ENCODE measurements around the gene FGFR4.

FGFR4 gene

DNA sequence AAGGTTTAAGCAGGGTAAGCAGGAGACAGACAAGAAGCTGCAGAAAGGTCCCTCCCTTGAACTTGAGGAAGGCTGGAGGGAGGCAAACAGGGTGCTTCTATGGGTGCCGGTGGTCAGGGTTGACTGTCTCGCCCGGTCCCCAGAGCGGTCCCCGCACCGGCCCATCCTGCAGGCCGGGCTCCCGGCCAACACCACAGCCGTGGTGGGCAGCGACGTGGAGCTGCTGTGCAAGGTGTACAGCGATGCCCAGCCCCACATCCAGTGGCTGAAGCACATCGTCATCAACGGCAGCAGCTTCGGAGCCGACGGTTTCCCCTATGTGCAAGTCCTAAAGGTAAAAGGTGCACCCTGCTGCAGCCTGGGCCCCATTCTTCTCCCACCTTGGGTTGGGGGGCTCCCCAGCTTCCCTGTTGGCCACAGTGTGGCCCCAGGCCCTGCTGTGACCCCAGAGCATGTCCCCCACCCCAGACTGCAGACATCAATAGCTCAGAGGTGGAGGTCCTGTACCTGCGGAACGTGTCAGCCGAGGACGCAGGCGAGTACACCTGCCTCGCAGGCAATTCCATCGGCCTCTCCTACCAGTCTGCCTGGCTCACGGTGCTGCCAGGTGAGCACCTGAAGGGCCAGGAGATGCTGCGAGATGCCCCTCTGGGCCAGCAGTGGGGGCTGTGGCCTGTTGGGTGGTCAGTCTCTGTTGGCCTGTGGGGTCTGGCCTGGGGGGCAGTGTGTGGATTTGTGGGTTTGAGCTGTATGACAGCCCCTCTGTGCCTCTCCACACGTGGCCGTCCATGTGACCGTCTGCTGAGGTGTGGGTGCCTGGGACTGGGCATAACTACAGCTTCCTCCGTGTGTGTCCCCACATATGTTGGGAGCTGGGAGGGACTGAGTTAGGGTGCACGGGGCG is 5.7 kb downstream of the FGFR4 start:
- no peaks in the 10 kb centered on the region for H3K4me1 ChIP-seq (ENCODE audit: insufficient read depth, low read length)
- no peaks in the 10 kb centered on the region for H3K36me3 ChIP-seq (ENCODE audit: insufficient read depth, low read length)

DNA sequence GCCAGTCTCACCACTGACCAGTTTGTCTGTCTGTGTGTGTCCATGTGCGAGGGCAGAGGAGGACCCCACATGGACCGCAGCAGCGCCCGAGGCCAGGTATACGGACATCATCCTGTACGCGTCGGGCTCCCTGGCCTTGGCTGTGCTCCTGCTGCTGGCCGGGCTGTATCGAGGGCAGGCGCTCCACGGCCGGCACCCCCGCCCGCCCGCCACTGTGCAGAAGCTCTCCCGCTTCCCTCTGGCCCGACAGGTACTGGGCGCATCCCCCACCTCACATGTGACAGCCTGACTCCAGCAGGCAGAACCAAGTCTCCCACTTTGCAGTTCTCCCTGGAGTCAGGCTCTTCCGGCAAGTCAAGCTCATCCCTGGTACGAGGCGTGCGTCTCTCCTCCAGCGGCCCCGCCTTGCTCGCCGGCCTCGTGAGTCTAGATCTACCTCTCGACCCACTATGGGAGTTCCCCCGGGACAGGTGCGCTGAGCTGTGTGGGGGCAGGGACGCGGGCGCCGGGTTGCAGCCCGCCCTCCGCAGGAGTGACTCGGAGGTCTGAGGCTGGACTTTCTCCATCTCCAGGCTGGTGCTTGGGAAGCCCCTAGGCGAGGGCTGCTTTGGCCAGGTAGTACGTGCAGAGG is 6.5 kb downstream of the FGFR4 start:
- Histone ChIP-seq H3K4me1 (ENCODE audit: insufficient read depth, low read length) (no peaks in the 10 kb centered on the region), H3K9ac (ENCODE audit: low read depth, low read length) (no peak overlapping the region), H3K36me3 (ENCODE audit: insufficient read depth, low read length) (no peaks in the 10 kb centered on the region), H3K9me3 (ENCODE audit: control insufficient read depth, insufficient read depth, low read length) (no peaks in the 10 kb centered on the region)

More for the DNA sequence above, 5.7 kb downstream of the FGFR4 start:
- Histone ChIP-seq H3K9me3 (ENCODE audit: control insufficient read depth, insufficient read depth, low read length) (no peaks in the 10 kb centered on the region), H3K9ac (ENCODE audit: low read depth, low read length) (no peak overlapping the region)

DNA sequence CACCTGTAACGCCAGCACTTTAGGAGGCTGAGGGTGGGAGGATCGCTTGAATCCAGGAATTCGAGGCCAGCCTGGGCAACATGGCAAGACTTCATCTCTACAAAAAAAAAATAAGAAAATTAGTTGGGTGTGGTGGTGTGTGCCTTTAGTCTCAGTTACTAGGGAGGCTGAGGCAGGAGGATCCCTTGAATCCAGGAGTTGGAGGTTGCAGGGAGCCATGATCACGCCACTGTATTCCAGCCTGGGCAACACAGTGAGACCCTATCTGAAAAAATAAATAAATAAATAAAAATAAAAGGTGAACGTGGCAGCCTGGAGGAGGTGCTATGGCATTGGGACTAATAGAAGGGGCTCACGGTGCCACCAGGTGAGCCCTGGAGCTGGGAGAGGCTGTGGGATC is 7.1 kb downstream of the FGFR4 start:
- no peaks in the 10 kb centered on the region for H3K9me3 ChIP-seq (ENCODE audit: control insufficient read depth, insufficient read depth, low read length)
- no peak overlapping the region for H3K9ac ChIP-seq (ENCODE audit: low read depth, low read length)
- no peaks in the 10 kb centered on the region for H3K36me3 ChIP-seq (ENCODE audit: insufficient read depth, low read length)

DNA sequence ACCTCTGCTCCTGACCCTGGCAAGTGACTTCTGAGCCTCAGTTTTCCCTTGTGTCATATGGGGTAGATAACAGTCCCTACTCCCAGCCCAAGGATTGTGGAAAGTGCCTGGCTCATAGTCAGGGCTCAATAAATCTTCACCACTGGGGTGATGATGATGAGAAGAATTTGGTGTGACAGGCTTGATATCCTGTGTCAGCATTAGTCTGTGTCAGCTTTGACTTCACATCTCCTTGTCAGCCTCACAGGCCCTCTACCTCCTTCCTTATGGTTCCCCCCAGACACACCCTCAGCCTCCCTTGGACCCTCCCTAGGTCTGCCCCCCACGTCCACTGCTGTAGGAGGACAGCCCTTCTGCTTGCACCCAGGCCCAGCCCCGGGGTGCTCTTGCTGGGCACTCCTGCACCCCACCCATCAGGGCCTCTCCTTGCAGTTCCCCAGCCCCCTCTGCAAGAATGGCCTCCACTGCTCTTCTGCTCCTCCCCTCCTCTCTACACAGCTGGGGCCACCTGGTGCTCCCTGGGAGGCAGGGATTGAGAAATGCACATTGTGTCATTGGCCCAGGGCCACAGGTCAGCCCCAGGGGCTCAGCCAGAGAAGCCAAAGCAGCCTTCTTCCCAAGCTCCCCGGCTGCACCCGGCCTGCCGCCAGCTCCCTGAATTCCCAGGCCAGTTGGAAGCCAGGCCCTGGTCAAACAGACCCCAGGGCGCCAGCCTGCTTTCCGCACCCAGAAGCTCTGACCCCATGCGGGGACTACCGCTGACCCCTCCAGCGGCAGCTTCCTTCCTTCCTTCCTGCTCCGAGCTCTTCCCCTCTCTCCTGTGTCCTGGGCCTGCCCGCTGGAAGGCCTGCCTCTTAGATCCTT is 7.7 kb downstream of the FGFR4 start:
- H3K9ac ChIP-seq (ENCODE audit: low read depth, low read length) = no peak overlapping the region
- no peaks in the 10 kb centered on the region for H3K9me3 ChIP-seq (ENCODE audit: control insufficient read depth, insufficient read depth, low read length)
- H3K4me1 ChIP-seq (ENCODE audit: insufficient read depth, low read length) = peaks cover 10% of the 10 kb centered on the region; the same call in 1 of the 2 replicates
- H3K36me3 ChIP-seq (ENCODE audit: insufficient read depth, low read length) = no peaks in the 10 kb centered on the region

More for the DNA sequence above, 7.1 kb downstream of the FGFR4 start:
- H3K4me1 ChIP-seq (ENCODE audit: insufficient read depth, low read length) = peaks cover 3% of the 10 kb centered on the region; the same call in 1 of the 2 replicates

DNA sequence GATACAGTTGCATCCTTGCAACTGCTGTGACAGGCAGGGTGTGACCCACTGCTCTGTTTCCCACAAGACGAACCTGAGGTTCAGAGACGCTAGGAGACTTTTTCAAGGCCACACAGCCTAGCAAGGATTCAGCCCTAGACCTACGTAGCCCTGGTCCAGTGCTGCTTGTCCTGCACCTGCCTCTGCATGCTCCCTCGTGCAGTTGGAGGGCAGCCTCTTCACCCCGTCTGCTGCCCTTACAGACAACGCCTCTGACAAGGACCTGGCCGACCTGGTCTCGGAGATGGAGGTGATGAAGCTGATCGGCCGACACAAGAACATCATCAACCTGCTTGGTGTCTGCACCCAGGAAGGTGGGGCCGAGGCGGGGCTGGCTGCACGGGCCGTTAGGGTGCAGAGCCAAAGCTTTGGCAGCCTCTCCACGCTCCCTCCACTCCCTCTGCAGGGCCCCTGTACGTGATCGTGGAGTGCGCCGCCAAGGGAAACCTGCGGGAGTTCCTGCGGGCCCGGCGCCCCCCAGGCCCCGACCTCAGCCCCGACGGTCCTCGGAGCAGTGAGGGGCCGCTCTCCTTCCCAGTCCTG is 8.5 kb downstream of the FGFR4 start:
- H3K9me3 ChIP-seq (ENCODE audit: control insufficient read depth, insufficient read depth, low read length) = no peaks in the 10 kb centered on the region
- no peaks in the 10 kb centered on the region for H3K36me3 ChIP-seq (ENCODE audit: insufficient read depth, low read length)
- H3K9ac ChIP-seq (ENCODE audit: low read depth, low read length) = no peak overlapping the region
- peaks cover 15% of the 10 kb centered on the region; the same call in 1 of the 2 replicates for H3K4me1 ChIP-seq (ENCODE audit: insufficient read depth, low read length)

DNA sequence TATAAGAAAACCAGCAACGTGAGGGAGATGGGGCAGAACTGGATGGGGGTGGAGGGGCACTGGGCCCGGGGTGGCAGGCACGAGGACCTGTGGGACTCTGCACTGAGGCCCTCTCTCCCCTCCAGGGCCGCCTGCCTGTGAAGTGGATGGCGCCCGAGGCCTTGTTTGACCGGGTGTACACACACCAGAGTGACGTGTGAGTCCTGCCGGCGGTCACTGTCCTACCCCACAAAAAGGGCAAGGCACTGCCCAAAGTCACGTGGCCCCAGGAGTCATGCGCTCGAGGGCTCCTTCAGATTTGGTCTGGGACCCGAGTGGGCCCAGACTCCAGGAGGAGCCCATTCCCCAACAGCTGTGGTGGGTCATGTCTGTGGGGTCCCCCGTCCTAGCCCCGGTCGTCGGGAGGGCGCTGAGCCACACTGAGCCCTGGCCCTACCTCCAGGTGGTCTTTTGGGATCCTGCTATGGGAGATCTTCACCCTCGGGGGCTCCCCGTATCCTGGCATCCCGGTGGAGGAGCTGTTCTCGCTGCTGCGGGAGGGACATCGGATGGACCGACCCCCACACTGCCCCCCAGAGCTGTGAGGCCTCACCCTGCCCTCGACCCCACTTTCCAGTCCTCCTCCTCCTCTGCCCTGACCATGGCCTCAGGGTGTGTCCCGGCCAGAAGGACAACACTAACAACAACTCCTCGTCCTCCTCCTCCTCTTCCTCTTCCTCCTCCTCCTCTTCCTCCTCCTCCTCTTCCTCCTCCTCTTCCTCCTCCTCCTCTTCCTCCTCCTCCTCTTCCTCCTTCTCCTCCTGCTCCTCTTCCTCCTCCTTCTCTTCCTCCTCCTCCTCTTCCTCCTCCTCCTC is 9.7 kb downstream of the FGFR4 start:
- no peaks in the 10 kb centered on the region for H3K9me3 ChIP-seq (ENCODE audit: control insufficient read depth, insufficient read depth, low read length)
- peaks cover 15% of the 10 kb centered on the region; the same call in 1 of the 2 replicates for H3K4me1 ChIP-seq (ENCODE audit: insufficient read depth, low read length)
- H3K9ac ChIP-seq (ENCODE audit: low read depth, low read length) = no peak overlapping the region
- H3K36me3 ChIP-seq (ENCODE audit: insufficient read depth, low read length) = no peaks in the 10 kb centered on the region

DNA sequence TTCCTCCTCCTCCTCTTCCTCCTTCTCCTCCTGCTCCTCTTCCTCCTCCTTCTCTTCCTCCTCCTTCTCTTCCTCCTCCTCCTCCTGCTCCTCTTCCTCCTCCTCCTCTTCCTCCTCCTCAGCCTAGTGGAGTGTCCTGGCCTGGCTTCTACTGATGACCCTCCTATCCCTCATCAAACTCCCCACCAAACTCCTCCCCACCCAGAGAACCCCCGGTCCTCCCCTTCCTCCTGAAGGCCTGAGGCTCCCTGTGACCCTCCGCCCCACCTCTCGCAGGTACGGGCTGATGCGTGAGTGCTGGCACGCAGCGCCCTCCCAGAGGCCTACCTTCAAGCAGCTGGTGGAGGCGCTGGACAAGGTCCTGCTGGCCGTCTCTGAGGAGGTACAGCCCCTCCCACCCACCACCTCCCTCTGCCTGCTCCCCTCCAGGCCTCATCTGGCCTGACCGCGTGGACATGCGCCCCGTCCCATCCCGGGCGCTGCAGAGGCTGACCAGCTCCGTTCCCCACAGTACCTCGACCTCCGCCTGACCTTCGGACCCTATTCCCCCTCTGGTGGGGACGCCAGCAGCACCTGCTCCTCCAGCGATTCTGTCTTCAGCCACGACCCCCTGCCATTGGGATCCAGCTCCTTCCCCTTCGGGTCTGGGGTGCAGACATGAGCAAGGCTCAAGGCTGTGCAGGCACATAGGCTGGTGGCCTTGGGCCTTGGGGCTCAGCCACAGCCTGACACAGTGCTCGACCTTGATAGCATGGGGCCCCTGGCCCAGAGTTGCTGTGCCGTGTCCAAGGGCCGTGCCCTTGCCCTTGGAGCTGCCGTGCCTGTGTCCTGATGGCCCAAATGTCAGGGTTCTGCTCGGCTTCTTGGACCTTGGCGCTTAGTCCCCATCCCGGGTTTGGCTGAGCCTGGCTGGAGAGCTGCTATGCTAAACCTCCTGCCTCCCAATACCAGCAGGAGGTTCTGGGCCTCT is 10.6 kb downstream of the FGFR4 start:
- H3K36me3 ChIP-seq (ENCODE audit: insufficient read depth, low read length) = no peaks in the 10 kb centered on the region
- H3K9ac ChIP-seq (ENCODE audit: low read depth, low read length) = no peak overlapping the region

DNA sequence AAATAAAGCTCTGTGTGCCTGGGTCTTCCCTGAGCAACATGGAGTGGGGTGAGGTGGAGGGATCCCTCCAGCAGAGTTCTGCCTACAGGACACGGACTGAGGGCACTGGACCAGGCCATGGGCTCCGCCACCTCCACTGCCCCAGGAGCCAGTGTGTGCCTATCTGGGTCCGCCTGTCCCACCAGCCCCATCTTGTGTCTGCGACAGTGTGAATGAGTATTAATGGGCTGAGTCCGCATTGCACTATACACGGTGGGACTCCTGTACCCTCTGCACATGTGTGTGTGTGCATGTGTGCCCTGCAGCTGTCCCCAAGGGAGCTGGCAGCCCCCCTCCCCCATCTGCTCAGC is 11.4 kb downstream of the FGFR4 start:
- peaks cover 15% of the 10 kb centered on the region; the same call in 1 of the 2 replicates for H3K4me1 ChIP-seq (ENCODE audit: insufficient read depth, low read length)
- H3K9me3 ChIP-seq (ENCODE audit: control insufficient read depth, insufficient read depth, low read length) = no peaks in the 10 kb centered on the region
- H3K9ac ChIP-seq (ENCODE audit: low read depth, low read length) = no peak overlapping the region
- H3K36me3 ChIP-seq (ENCODE audit: insufficient read depth, low read length) = no peaks in the 10 kb centered on the region

More for the DNA sequence above, 10.6 kb downstream of the FGFR4 start:
- no peaks in the 10 kb centered on the region for H3K9me3 ChIP-seq (ENCODE audit: control insufficient read depth, insufficient read depth, low read length)
- peaks cover 15% of the 10 kb centered on the region; the same call in 1 of the 2 replicates for H3K4me1 ChIP-seq (ENCODE audit: insufficient read depth, low read length)

DNA sequence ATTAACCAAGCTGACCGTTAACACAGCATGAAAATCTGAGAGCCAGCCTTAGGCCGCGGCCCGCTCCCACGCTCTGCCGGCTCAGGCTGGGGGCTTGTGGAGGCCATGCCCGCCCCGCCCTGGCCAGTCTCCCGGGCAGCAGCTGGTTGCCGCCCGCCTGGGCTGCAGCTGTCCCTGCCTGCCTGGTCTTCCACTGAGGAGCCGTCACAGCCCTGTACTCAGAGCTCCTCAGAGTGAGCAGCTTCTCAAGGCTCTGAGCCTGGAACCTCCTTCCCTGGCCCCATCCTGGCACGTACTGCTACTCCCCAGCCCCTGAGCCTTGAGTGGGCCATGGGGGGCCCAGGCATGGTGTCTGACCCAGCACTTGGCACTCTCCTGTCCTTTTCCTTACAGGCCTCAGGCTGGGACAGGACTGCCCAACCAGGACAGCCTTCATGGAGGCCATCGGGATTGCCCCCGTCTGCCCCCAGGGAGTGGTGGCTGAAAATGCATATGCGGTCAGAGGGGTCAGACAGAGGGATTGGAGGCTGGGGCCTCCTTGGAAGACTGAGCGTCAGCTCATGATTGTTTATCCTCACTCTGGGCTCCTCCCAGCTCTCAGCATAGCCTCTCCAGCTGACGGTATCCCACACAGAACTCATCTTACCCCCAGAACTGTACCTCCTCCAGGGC is 11.9 kb downstream of the FGFR4 start:
- no peak overlapping the region for H3K9ac ChIP-seq (ENCODE audit: low read depth, low read length)
- H3K36me3 ChIP-seq (ENCODE audit: insufficient read depth, low read length) = no peaks in the 10 kb centered on the region
- H3K4me1 ChIP-seq (ENCODE audit: insufficient read depth, low read length) = peaks cover 15% of the 10 kb centered on the region; the same call in 1 of the 2 replicates
- no peaks in the 10 kb centered on the region for H3K9me3 ChIP-seq (ENCODE audit: control insufficient read depth, insufficient read depth, low read length)

DNA sequence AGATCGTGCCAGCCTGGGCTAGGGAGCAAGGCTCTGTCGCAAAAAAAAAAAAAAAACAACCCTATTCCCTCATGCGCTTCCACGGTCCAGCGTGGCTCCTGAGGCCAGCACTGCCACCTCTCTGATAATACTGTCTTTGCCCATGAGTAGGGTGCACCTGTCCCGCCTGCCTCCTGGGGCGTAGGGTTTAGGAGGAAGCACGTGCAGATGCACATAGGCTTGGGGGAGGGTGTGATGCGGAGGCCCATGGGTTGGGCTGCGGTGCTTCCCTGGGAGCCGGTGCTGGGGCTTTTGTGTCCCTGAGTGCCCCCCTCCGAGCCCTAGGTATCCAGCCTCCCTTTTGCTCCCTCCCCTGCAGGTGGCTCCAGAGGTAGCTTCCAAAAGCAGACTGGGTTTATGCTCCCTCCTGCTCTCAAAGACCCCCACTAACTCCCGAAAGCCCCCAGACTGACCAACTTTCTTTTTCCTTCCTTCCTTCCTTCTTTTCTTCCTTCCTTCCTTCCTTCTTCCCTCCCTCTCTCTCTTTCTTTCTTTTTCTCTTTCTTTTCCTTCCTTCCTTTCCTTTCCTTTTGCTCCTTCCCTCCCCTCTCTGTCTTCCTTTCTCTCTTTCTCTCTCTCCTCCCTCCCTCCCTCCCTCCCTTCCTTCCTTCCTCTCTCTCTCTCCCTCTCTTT is 12.8 kb downstream of the FGFR4 start:
- Histone ChIP-seq H3K36me3 (ENCODE audit: insufficient read depth, low read length) (no peaks in the 10 kb centered on the region), H3K9me3 (ENCODE audit: control insufficient read depth, insufficient read depth, low read length) (no peaks in the 10 kb centered on the region), H3K9ac (ENCODE audit: low read depth, low read length) (no peak overlapping the region), H3K4me1 (ENCODE audit: insufficient read depth, low read length) (peaks cover 15% of the 10 kb centered on the region; the same call in 1 of the 2 replicates)

DNA sequence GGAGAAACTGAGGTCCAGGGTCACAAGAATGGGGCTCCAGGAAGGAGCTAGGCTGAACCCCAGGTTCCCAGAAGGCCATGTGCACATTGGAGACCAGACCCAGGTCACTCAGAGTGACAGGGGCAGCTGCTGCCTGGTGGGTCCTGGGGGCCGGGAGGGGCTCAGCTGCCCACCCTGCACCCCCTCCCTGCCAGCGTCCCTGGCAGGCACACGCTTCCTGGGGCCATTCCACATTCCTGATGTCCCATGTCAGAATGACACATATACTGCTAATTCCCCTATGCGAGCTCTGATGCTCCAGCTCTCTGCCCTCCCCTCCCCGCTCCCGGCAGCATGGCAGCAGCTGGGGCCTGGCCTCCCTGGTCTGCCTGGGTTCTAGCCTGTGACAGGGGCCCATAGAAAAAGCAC is 14.0 kb downstream of the FGFR4 start:
- Histone ChIP-seq H3K9ac (ENCODE audit: low read depth, low read length) (no peak overlapping the region), H3K9me3 (ENCODE audit: control insufficient read depth, insufficient read depth, low read length) (no peaks in the 10 kb centered on the region), H3K4me1 (ENCODE audit: insufficient read depth, low read length) (peaks cover 21% of the 10 kb centered on the region; the same call in 1 of the 2 replicates), H3K36me3 (ENCODE audit: insufficient read depth, low read length) (no peaks in the 10 kb centered on the region)
